ENCODE measurements around the gene FLT4. TPM values are rescaled to one million over a fixed set of nuclear protein-coding genes. Genes with fewer than 3 reads are reported as not detected.

FLT4 gene
- total RNA-seq, 1 donor from 2014 or later, result 5.8 TPM

GRCh38 chr5:180598316-180598701, 51.1 kb downstream of the FLT4 start:
- DNase-seq (ENCODE audit: low spot score), result peak; percentile 58
- intact Hi-C loops (cut with DNase I), result no loop called here

GRCh38 chr5:180596668-180597231, 52.6 kb downstream of the FLT4 start:
- DNase-seq (ENCODE audit: low spot score), result peak; percentile 57
- intact Hi-C loops (cut with DNase I), result no loop called here

DNA sequence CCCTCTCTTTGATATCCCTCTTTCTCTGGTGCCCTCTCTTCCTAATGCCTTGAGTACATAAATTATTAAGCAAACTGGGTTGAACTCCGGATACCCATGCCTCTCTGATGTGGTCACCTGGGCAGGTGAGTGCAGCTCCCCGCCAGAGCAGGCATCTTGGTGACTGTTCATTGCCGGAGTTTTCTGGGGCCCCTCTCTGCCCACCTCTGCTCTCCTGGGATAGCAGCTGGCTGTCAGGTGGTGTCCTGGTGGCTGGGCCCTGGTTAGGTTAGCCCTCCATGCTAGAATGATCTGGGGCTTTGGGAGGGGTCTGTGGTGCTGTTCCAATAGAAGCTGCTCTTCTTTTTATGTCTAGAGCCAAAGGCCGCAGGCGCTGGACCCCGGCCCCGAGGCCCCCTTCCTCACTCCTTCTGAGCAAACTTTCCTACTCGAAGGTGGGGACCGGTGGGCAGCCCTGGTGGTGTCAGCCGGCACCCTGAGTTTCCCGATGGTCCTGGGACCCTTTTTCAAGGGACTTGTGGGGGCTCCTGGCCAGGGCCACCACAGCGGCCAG, 53.2 kb downstream of the FLT4 start:
- peak; percentile 66 for DNase-seq (ENCODE audit: low spot score)
- intact Hi-C loops (cut with DNase I), result no loop called here

GRCh38 chr5:180595381-180596114, 53.9 kb downstream of the FLT4 start:
- DNase-seq (ENCODE audit: low spot score), result peak; percentile 56
- intact Hi-C loops (cut with DNase I), result no loop called here

- DNase-seq (ENCODE audit: low spot score), result no peak
- intact Hi-C loops (cut with DNase I), result no loop called here
Measured at GRCh38 chr5:180595046-180595379, 54.4 kb downstream of the FLT4 start.

- intact Hi-C loops (cut with DNase I), result no loop called here
- DNase-seq (ENCODE audit: low spot score), result peak; percentile 66
Measured at GRCh38 chr5:180594311-180595045, 54.9 kb downstream of the FLT4 start.

- intact Hi-C loops (cut with DNase I), result no loop called here
- DNase-seq (ENCODE audit: low spot score), result peak; percentile 43
Measured at GRCh38 chr5:180593446-180594206, 55.8 kb downstream of the FLT4 start.

- peak; percentile 53 for DNase-seq (ENCODE audit: low spot score)
- intact Hi-C loops (cut with DNase I), result no loop called here
Measured at GRCh38 chr5:180592176-180592575, 57.2 kb downstream of the FLT4 start.

DNA sequence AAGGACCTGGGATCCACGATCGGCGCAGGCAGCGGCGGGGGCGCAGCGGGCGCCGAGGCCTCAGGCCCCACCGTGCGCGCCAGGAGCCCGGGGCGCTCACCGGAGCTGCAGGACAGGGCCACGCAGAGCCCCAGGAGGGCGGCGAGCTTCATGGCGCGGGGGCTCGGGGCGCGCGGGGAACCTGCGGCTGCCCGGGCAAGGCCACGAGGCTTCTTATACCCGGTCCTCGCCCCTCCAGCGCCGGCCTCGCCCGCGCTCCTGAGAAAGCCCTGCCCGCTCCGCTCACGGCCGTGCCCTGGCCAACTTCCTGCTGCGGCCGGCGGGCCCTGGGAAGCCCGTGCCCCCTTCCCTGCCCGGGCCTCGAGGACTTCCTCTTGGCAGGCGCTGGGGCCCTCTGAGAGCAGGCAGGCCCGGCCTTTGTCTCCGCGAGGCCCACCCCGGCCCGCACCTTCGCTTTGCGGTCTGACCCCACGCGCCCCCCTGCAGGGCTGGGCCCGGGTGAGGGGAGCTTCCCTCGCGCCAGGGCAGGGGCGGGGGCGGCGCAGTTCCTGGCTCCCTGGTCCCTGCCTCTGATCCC, 58.0 kb downstream of the FLT4 start, which contains the start of gene SCGB3A1:
Gene SCGB3A1 (minus strand): TSS at position 189 of the 577 bp plus-strand sequence. CDS start 37 bp downstream, at position 152.
- intact Hi-C loops (cut with DNase I), result no loop called here
- DNase-seq (ENCODE audit: low spot score), result peak; percentile 60

- no peak for DNase-seq (ENCODE audit: low spot score)
- intact Hi-C loops (cut with DNase I), result no loop called here
Measured at GRCh38 chr5:180590543-180591310, 58.7 kb downstream of the FLT4 start.

GRCh38 chr5:180589771-180590542, 59.4 kb downstream of the FLT4 start:
- intact Hi-C loops (cut with DNase I), result no loop called here
- no peak for DNase-seq (ENCODE audit: low spot score)

DNA sequence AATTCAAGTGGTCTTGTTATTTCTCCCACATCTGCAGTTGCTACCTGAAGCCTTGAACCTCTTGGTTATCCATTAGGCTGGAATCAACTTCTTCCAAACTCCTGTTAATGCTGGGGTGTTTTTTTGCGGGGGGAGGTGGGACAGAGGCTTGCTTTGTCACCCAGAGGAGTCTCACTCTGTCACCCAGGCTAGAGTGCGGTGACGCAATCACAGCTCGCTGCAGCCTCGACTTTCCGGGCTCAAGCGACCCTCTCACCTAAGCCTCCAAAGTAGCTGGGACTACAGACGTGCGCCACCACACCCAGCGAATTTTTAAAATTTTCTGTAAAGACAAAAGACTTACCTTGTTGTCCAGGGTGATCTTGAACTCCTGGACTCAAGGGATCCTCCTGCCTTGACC, 62.5 kb downstream of the FLT4 start:
- intact Hi-C loops (cut with DNase I), result no loop called here
- no peak for DNase-seq (ENCODE audit: low spot score)

- intact Hi-C loops (cut with DNase I), result no loop called here
- DNase-seq (ENCODE audit: low spot score), result no peak
Measured at GRCh38 chr5:180586204-180586603, 63.2 kb downstream of the FLT4 start.

GRCh38 chr5:180583738-180584137, 65.7 kb downstream of the FLT4 start:
- DNase-seq (ENCODE audit: low spot score), result no peak
- intact Hi-C loops (cut with DNase I), result no loop called here

DNA sequence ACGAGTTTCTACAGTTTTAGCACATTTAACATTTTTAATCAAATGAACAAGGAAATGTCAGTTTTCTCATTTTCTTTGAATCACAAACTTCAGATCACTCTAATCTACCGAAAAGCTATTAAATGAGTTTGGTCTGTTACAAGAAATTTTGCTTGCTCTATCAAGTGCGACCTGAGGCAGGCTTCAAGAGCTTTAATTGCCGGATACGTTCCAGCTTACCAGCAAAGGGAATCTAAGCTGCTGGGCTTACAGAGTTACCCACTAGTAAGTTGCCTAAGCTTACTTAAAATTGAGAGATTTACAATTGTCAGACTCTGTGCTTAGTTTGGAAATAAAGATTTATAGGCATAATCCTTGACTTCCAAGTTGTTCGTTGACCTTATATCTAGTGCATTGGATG, 68.7 kb downstream of the FLT4 start:
- no peak for DNase-seq (ENCODE audit: low spot score)
- intact Hi-C loops (cut with DNase I), result no loop called here

DNA sequence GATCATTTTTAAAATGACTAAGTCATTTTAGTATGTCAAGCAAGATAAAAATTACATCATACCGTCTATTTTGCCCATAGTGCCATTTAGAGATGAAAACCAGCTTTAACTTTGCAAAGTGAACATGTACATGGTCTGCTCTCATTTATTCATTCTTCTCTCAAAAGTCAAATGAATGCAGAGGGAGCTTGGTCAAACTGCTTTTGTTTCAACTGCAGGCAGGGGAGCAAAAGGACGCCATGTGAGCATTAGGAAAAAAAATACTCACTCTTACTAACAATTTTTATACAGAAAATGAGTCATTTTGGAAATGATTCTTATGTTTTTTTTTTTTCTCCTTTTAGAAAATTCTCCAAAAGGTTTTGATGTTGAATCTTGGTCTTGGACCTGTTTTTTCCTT, 73.8 kb downstream of the FLT4 start:
- DNase-seq (ENCODE audit: low spot score), result no peak
- intact Hi-C loops (cut with DNase I), result no loop called here

DNA sequence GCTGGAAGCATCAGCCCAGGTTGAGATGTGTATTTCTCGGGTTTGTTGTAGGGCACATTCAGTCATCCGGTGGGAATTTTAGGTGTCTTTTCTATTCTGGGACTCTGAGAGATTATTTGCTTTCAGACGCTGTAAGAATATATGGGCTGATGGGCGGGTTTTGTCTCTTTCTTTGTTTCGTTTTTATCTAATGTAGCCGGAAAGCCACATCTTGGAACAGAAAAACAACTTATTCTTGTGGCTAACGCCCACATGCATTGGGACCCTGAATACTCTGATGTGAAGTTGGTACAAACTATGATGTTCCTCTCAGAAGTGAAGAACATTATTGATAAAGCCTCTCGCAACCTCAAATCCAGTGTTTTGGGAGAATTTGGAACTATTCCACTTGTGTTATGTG, 80.5 kb downstream of the FLT4 start:
- no peak for DNase-seq (ENCODE audit: low spot score)
- intact Hi-C loops (cut with DNase I), result no loop called here

DNA sequence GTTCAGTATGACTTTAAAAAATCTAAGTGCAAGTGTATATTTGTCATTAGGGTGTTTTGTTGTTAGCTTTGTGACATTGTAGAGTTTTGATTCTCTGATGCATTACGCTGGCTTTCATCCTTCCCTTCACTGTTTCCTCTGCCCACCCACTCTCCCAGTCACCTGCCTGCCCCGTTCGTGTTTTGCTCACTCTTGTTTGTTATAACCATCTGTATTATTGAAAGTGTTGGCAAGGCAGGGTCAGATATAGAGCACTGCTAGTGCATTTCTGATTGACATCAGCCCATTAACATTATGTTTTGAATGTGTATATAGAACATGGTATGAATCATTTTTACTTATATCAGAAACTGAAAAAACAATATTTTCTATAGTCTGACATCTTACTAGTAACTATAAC, 85.4 kb downstream of the FLT4 start:
- DNase-seq (ENCODE audit: low spot score), result no peak
- intact Hi-C loops (cut with DNase I), result no loop called here

Data from cardiac septum (tissue), 1 donor.